HG03097 (cell line): ENCODE data around the gene WDR26.

ENCODE experiments used
- ATAC-seq: cut with Tn5 transposase; IDR thresholded peaks from one replicate; pipeline ENCODE4 v1.9.1; 2021; ENCODE audit not compliant: unreplicated experiment, low FRiP score

Gene WDR26

DNA sequence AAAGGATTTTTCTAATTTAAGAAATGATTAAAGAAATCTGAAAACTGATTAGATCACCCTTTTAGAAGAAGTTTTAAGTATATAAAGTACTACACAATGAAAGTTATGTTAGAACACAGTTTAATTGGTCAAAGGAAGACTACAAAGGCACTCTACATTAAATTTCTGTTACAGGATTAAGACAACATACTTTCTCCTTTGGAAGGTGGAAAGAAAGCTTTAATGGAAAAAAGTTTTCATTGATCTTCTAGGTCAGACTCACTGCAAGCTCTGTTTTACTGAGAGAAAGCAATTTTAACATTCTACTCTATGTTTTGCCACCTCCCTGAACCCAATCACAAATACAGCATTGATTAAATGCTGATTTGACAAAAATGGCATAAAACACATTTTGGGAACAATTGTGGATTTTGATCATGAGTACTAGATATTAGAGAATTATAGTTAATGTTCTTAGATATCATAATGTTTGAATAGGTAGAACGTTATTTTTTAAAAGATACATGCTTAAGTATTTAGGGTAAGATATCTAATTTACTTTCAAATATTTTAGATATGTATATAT is 32.0 kb downstream of the WDR26 start:
- no peak for ATAC-seq

DNA sequence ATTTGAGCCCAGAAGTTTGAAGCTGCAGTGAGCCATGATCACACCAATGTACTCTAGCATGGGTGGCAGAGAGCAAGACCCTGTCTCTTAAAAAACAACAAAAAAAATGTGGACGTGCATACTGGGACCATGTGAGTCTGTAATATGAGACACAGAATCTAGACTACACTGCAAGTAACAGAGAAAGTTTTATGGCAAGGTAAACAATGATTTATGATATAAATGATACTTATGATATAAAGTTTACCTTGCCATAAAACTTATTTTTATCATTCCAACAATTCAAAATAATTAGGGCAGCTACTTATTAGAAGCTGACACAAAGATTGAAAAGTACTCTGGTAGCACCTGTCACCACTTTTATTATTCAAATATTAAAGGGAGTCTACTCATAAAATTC is 34.7 kb downstream of the WDR26 start:
- no peak for ATAC-seq

- no peak for ATAC-seq
Measured at GRCh38 chr1:224393294-224393693, 41.3 kb downstream of the WDR26 start.

GRCh38 chr1:224392411-224393249 is 42.0 kb downstream of the WDR26 start:
- no peak for ATAC-seq

- ATAC-seq: no peak
Measured at GRCh38 chr1:224390517-224390916, 44.1 kb downstream of the WDR26 start.

- ATAC-seq: no peak
Measured at GRCh38 chr1:224387943-224388342, 46.7 kb downstream of the WDR26 start.

DNA sequence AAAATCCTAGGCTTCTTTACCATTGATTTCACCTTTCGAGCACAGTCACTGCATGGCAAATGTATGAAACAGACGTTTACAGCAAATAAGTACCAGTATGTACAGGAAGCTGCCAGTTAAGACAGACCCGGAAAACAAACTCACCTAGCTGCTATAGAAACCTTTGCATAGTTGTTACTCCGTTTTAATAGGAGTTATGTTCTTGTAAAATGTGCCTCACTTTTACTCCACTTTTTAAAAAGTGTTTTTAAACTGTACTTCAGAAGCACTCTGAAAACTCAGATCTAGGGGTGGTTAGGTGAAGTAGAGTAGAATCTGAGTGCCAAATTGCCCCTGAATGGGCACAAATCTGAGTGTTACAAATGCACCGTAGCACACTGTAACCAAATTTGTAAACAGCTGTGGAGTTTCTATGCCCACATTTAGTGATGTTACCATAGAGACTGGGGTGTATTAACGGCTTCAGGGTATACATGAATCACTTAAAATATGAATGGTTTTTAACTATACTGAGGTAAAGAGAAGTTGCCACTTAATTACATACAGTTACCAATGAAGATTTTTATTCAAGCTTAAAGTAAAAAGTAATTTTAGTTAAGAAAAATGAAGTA is 47.2 kb downstream of the WDR26 start:
- ATAC-seq: no peak

DNA sequence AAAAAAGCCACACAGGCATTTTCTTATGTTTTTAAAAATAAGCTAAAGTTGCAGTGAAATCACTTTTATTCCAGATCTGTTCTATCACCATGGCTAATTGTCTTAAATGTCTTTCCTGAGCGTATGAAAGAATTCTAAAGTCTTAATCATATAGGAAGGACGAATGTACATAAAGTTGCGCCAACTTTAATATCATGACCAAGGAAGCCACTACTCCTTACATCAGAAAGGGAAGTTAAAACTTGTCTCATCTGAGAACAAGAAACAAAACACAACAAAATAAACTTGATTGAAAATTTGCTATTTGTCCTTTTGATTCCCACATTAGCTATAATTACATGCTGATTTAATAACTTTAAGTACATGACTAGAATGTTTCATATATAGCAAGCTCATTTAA is 51.4 kb downstream of the WDR26 start:
- no peak for ATAC-seq

DNA sequence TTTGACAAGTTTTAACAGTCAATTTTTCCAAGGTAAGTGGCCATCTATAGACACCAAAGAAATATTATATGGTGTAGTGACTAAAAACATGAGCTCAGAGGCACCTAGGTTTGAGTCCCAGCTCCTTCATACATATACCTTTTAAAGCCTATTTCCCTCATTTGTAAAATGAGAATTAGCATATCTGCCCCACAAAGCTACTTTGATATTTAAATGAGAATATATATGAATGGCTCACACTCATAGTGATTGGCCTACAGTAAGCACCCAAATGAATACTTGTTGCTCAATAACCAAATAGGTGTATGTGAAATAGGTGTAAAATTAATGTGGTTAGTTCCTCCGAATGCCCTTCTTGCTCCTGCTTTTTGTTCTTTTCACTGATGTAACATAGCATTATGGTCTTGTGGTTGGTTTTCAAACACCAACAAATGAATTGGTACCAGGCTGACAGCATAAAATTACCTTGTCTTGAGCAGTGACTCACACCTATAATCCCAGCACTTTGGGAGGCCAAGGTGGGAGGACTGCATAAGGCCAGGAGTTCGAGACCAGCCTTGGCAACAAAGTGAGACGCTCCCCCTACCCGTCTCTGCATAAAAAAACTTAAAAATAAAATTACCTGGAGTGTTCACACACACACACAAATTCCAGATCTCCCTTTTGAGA is 52.6 kb downstream of the WDR26 start:
- no peak for ATAC-seq

DNA sequence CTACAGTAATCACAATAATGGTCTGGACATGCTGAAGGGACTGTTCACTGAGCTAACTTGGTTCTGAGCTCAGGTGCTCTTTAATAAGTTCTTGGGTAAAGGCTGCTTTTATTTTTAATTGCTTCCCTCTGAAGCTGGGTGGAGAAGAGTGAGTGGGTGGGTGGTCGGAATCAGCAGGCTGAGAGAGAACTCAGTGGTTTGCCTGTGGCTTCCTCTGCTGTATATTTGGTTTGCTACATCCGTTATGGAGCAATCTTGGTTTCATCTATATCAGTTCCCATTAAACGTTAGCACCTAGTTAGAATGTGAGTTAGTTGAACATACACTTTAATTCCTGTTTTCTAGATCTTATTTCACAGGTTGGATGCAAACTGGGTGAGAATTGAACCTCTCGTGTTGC is 54.6 kb downstream of the WDR26 start:
- peak; percentile 70 for ATAC-seq

DNA sequence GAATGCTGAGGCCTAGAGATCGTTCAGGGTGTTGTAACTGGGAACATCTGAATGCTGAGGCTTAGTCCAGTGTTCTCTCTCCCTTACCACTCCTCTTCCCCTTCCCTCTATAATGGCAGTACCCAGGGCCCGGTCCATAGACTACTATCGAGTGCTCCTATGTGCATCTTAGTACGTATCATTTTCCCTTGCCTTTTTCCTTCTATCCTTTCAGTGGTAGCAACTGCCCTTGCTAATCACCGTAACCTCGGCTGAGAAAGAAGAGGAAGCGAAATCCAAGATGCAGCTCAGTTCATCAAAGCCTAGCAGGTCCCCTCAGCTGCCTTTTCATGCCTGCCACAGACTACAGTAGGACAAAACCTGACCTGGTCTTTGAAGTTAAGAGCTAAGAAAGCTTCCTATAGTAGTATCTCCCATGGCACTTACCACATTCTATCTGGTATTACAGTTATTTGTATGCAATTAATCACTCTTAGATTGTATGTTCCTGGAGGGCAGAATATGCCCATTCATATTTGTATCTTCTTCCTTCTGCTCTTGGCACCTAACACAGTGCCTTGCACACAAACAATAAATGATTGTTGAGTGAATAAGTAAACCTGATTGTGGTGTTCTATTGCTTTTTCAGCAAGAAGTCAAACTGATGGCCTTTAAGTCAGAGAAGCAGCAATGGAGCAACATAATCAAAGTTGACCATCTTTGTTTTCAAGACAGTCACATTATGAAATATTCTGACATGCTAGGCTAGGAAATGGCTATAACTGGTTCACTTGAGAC is 55.6 kb downstream of the WDR26 start:
- peak; percentile 32 for ATAC-seq

GRCh38 chr1:224377676-224378006 is 57.0 kb downstream of the WDR26 start:
- ATAC-seq: no peak

- ATAC-seq: no peak
Measured at GRCh38 chr1:224375059-224375458, 59.5 kb downstream of the WDR26 start.

DNA sequence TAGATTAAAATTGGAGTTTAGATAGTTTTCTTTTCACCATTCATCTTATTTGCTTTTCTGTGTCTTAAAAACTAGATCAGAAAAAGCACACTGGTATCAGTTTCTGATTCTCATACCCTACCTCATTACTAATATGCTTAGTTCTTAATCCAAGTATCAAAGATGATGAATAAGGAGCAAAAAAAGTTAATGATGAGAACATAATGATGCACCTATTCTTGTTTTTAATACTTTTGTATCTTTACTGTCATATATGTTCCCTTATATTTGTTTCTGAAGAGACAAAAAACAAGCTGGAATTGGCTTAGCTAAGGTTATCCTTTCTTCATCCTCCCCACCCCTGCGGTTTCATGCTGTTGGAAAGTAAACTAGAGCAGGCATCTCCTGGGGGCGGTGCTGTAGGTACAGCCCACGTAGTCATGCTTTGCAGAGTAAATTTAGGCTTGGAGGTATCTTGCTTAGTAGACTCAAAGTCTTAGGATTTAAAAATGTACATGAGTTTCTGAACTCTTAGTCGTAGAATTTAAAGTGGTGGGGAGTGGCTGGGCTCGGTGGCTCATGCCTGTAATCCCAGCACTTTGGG is 61.5 kb downstream of the WDR26 start:
- ATAC-seq: no peak

- no peak for ATAC-seq
Measured at GRCh38 chr1:224368409-224368808, 66.2 kb downstream of the WDR26 start.

GRCh38 chr1:224359207-224359606 is 75.4 kb downstream of the WDR26 start:
- ATAC-seq: no peak

DNA sequence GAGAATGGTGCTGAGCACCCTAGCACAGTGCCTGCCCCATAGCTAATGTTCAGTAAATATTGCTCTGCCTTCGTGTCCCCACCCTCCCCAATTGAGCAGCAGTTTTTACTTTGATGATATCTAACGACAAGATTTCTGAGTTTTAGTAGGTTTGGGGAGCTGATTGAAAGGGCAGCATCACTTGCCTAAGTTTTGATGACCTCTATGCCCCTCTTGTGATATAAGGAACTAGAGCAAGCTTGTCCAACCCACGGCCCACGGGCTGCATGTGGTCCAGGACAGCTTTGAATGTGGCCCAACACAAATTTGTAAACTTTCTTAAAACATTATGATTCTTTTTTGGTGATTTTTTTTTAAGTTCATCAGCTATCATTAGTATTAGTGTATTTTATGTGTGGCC is 76.4 kb downstream of the WDR26 start:
- ATAC-seq: no peak

- ATAC-seq: no peak
Measured at GRCh38 chr1:224357626-224358124, 76.9 kb downstream of the WDR26 start.

DNA sequence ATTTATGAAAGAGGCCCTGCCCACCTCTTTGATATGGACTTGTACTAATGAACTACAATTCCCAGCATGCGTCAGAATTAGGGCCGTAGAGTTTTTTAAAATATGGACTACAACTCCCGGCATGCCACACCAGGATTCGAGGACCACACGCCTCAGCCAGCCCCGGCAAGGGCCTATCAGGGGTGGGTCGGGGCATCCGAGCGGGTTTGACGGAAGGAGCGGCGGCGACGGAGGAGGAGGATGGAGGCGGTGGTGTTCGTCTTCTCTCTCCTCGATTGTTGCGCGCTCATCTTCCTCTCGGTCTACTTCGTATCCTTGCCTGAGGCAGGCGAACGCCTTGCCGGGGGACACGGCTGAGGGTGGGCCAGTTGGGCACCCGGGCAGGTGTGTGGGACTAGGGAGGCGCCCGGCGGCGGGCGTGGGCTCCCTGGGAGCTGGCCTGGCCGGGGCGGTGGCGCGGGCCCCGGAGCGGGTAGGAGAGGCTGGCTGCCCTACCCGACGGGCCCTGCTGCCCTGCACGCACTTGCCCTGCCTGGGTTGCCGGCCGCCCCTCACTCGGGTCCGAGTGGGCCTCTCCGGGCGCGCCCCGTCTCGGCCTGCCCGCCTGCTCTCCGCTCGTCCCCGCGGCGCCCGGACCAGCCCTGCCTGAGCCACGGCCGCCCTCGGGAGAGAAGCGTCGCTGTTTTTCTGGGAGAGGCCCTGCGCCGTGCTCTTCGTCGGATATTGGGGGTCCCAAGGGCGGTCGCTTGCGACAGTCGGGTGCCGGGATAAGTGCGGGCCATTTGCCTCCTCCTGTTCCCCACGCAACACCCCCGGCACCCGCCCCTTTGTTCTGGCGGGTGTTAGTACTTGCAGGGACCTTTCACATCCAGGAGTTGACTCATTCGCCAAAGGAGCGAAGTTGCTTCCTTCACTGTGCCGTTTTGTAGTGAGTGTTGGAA is 77.6 kb downstream of the WDR26 start, which contains the start of gene CNIH4:
Gene CNIH4, plus strand, starts transcription at position 195 of the 941 bp plus-strand sequence. Its CDS starts 46 bp downstream, at position 241.
- ATAC-seq: peak; percentile 97
